ENCODE data around the gene CRTAC1.

DNA sequence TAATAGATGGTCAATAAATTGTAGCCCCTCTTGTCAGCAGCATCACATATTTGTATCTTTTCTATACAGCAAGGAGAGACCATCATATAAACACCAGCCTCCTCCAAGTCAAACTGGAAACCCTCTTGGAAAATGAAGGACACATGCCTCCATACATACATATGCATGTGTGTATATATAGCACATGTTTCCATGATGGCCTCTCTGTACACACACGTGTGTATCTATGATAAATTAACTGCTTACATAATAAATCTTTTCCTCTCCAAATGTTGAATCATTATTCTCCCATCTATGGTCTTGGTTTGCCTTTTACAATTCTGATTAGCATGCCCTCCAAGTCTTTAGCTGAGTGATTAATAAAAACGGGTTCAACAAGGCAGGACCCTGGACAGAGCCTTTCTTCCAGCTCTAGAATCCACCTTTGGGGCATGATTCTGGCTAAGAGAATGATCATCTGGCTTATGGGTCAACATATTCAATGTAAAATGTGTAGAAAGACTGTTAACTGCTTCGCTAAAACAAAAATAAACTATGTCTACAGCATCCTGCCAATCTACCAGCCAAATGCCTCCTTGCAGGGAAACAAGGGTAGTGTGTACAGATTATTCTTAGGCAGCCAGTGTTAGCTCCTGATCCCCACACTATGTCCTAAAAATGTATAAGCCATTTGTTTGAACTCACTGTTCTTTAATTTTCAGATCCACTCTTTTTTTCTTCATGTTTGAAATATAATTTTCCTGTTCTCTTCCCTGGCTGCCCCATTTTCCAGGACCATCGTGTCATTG lies 70.0 kb downstream of the CRTAC1 start:
- TF ChIP-seq, protein P1, sequence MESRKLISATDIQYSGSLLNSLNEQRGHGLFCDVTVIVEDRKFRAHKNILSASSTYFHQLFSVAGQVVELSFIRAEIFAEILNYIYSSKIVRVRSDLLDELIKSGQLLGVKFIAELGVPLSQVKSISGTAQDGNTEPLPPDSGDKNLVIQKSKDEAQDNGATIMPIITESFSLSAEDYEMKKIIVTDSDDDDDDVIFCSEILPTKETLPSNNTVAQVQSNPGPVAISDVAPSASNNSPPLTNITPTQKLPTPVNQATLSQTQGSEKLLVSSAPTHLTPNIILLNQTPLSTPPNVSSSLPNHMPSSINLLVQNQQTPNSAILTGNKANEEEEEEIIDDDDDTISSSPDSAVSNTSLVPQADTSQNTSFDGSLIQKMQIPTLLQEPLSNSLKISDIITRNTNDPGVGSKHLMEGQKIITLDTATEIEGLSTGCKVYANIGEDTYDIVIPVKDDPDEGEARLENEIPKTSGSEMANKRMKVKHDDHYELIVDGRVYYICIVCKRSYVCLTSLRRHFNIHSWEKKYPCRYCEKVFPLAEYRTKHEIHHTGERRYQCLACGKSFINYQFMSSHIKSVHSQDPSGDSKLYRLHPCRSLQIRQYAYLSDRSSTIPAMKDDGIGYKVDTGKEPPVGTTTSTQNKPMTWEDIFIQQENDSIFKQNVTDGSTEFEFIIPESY (IDR thresholded peaks at IDR 0.05; ENCODE audit: extremely low read depth, insufficient replicate concordance, low read length): no peak
- TF ChIP-seq EZH2phosphoT487 (IDR thresholded peaks at IDR 0.05; ENCODE audit: borderline replicate concordance) (no peak), SIN3A (IDR thresholded peaks at IDR 0.05; ENCODE audit: low read depth) (no peak)

All from HCT116 (cell line).